ENCODE measurements around the gene TRMT1. TPM values are rescaled to one million over a fixed set of nuclear protein-coding genes. Genes with fewer than 3 reads are reported as not detected.

Gene TRMT1
- total RNA-seq, 1 donor from 2014 or later: 3.9 TPM

GRCh38 chr19:13072188-13072908 lies 44.2 kb downstream of the TRMT1 start:
- DNase-seq (ENCODE audit: low spot score): no peak

- no peak for DNase-seq (ENCODE audit: low spot score)
Observed at GRCh38 chr19:13071444-13072187, 44.9 kb downstream of the TRMT1 start.

GRCh38 chr19:13070425-13071140 lies 46.0 kb downstream of the TRMT1 start:
- DNase-seq (ENCODE audit: low spot score): no peak

DNA sequence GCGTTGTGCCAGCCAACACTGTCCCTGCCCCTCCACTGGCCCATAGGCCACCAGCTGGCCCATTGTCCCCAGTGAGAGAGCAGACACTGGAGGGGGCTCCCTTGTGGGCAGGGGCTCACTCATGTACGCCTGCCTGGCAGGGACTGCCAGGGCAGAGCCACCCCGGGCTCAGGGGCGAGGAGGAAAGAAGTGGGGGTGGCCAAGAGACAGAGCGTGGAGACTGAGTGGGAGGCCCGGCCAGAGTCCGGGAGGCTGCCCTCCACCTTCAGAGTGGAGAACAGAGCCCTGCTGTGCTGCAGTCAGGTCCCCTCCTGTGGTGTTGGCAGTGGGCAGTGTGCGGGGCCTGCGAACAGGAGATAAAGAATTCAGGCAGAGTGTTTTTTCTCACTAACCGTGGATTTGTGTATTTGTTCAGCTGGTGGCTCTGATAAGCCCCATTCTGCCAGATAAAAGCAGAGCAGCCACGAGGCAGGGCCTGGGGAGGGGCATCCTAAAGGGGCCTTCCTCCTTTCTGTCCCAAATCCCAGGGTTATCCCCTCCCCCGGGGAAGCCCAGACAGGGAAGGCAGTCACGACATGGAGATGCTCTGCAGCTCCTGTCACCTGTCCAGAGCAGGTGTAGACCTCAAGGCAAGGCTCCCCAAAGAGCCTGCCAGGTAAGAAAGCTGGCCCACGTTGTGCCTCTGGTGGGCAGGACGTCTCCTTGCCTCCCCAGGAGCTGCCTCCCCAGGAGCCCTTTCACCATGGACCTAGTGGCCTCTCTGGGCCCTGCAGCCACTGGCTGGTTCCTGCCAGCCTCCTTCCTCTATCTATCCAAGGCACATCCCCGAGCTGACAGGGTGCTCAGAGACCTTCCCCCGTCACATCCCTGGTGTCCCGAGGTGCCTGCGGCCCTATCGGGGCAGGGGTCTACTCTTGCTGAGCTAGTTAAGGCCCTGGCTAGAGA lies 46.9 kb downstream of the TRMT1 start:
- no peak for DNase-seq (ENCODE audit: low spot score)

- DNase-seq (ENCODE audit: low spot score): no peak
Observed at GRCh38 chr19:13068085-13068846, 48.3 kb downstream of the TRMT1 start.

DNA sequence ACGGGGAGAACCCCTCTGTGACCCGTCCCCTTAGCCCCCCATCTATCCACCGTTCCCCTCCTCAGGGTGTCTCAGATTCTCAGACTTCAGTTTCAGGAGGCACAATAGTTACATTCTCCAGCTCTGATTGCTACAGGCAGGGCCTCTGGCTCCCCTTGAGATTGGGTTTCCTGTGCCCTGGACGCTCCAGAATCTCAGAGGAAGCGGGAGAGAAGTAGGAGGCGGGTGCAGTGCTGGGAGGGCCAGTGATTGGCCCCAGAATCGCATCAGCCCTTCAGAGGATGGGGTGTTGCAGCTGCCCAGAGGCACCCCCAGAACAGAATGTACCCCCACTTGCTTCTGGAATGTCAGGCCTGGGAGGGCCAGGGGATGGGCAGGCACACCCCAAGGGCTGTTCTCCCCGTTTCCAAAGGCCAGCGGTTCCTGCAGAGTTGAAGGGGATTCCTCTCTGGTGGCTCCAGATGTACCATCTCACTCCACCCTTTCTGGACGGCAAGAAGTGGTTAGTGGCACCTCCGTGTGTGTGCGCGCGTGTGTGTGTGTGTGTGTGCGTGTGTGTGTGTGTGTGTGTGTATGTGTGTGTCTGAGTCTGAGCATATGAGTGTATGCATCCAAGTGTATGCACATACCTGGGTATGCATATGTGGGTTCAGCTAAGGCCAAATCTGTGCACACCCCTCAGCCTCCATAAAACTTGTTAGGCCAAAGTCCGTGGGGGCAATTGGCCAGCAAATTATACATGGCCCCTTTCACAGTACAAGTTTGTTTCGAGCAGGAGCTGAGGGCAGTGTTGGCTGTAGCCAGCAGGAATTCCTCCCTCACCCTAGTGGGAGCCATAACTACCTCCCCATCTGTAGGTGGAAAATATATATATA lies 49.4 kb downstream of the TRMT1 start:
- no peak for DNase-seq (ENCODE audit: low spot score)

DNA sequence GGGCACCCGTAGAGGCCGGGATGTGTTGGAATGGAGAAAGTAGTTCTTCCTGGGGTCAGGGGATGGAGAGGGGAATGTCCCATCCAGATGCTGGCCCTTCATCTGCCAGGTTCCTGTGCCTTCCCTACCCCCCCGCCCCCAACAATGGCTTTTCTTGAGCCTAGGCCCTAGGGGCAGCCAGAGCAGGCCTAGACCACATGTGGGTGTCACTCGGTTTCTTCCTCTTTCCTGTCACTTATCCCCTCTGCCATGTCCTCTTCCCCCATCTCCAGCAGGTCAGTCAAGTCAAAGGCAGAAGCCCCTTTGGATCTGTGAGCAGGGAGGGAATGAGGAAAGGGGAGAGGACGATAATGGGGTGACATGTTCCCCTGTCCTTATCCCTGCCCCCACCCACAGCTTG lies 50.3 kb downstream of the TRMT1 start:
- DNase-seq (ENCODE audit: low spot score): no peak

- DNase-seq (ENCODE audit: low spot score): no peak
Observed at GRCh38 chr19:13064092-13064489, 52.4 kb downstream of the TRMT1 start.

DNA sequence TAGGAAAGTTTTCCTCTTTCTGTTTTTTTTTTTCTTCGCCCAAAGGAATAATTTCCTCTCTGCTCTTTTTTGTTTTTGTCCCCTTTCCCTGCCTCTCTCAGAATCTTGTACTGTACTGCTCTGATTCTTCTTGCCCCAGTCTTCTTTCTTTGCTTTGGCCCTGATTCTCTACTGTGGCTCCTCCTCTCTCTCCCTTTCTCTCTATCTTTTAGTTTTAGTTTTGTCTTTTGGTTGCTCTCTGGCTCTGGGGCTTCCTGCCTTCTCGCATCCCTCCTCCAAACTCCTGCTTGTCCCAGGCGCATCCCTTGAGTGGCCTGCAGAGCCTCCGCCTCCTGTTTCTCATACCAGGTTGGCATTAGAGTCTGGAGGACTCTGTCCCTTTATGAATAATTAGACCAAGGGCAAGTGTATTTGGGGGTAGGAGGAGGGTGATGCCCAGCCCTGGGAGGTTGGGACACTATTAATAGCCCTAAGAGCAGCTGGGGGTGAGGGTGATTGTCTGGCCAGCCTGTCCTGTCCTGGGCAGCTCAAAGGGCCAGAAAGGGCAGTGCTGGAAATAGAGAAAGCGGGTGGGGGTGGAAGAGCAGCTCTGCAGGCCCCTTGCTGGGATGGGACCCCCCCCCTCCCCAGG lies 53.0 kb downstream of the TRMT1 start:
- DNase-seq (ENCODE audit: low spot score): no peak

DNA sequence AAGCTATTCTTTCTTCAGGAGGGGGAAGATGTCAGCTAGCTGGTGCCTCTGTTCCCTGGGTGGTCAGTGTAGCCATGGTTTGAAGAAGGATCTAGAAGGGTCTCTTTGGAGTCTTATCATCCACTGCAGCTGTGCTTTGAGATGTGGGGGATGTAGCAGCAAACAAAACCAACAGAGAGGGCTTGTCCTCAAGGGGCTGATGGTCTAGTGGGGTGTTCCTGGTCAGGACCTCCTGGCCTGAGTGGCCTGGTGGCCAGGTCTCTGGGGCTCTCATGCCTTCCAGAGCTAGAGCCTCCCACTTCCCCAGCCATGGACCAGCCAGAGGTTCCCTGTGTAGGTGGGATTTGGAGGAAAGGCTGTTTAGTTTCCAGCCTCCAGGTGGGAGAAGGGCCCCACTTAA lies 54.2 kb downstream of the TRMT1 start:
- DNase-seq (ENCODE audit: low spot score): no peak

DNA sequence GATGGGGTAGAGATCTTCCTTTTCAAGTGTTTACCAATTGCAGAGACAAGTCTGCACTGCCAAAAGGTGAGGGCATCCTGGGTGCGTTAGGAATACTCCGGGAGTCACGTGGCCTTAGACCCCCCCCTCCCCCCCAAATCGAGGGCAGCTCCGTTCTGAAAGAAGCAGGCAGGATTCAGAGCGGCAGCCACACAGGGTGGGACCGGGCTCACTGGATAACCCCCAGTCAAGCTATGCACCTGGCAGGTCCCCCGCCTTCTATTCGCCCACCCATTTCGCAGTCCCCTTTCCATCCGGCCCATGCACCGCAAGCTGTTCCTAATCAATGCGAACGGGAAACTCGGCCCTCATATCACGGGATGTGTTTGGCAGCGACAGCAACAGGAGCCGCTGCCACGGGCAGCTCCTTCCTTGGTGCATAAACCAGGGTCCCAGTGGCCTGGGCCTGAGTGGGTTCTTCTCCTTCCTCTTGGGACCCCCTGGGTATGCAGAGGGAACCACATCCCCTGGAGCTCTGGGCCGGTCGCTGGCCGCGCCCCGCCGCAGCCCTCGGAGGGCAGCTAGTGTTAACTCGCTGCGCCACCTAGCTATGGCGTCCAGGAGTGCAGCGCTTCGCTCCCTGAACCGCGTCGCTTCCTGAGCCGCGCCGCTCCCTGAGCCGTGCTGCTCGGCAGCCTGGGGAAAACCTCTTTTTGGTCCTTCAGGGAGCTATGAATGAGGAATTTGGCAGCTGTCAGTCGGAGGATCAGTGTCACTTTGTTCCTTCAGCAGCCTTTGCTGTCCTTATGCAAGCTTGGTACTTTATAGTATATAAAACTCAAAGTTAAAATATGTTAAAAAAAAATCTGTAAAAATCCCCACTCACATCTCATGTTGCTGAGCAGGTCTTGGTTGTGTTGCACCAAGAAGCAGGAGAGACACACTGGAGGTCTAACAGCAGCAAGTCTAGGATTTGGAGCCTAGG lies 55.3 kb downstream of the TRMT1 start:
- peak; percentile 89 for DNase-seq (ENCODE audit: low spot score)

DNA sequence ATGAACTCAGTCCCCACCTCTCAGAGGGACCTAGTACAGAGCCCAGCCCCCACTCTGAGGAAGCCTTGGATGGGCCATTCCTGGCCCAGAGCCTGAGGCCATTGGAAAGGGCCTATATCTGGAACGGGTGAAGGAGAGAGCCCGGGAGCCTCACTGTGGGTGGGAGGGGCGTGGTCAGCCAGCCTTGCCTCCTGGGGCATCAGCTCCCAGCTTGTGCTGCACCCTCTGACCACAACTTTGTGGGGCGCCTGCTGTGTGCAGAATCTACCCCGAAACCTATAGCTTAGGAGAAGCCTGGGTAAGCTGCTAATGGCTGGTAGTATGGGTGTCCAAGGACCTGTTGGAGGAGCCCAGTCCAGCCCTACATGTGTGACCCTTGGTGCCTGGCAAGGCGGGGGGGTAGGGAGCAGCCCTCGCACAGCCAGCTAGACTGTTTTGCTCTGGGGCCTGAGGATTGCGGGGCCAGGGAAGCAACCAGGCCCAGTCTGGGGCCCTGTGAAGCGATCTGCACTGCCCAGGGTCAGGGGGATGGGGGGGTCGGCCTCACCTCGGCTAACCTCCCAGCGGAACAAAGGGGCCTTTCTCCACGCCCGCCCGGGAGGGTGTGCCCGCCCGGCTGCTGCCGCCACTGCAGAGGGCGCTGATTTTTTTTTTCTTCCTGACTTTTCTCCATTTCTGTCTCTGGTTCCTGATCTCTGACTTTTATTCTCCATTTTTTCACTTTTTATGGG lies 56.1 kb downstream of the TRMT1 start:
- DNase-seq (ENCODE audit: low spot score): no peak

DNA sequence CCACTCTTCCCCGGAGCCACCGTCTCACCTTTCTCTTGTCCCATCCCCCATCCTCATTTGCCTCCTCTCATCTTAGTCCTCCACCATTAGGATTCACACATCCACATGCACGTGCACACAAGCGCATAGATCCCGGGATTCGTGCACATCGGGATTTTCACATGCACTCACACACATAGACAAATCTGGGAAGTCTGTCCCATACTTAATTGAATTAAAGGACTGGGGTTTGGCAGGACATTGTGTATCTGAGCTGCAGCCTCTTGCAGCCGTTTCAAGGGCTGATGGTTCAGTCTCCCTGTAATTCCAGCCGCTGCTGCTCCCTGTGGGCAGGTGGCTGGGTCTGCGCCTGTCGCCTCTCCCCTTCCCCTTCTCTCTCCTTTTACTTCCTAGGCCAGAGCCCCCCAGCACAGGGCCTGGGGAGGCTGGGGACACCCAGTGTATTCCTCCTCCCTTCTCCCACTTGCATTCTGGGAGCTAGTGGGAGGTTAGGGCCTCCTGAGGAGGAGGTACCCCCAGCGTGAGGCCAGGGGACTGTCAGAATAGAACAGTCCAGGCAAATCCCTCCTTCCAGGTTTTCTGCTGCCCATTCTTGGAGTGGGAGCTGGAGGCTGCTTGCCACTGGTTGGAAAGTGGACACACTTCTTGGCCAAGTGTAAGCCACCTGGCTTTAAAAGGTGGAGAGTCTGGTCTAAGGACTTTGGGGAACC lies 57.4 kb downstream of the TRMT1 start:
- no peak for DNase-seq (ENCODE audit: low spot score)

GRCh38 chr19:13057744-13058143 lies 58.8 kb downstream of the TRMT1 start:
- peak; percentile 90 for DNase-seq (ENCODE audit: low spot score)

GRCh38 chr19:13057147-13057572 lies 59.4 kb downstream of the TRMT1 start:
- DNase-seq (ENCODE audit: low spot score): no peak

- peak; percentile 91 for DNase-seq (ENCODE audit: low spot score)
Observed at GRCh38 chr19:13056052-13056660, 60.4 kb downstream of the TRMT1 start.
